HCT116 (cell line): ENCODE data around the gene IST1. TPM values are rescaled to one million over a fixed set of nuclear protein-coding genes. Genes with fewer than 3 reads are reported as not detected.

ENCODE experiments used
- ATAC-seq: fragments of 200-7000 bp; cut with Tn5 transposase; 2 replicates; pipeline ENCODE4 v1.9.1; 2020; ENCODE audit warnings: mild to moderate bottlenecking, moderate library complexity
- BruUV-seq: library from RNA; stranded (reverse); fragments of 400-500 nt; replicated peaks from 2 replicates; lab custom pipeline; 2021; lab: Mats Ljungman, UMichigan
- CTCF ChIA-PET: fragments of 300-600 bp; sonication (Branson Sonifier 250); formaldehyde crosslinking; loops from one replicate; lab custom pipeline; 2021; ENCODE audit warnings: antibody characterized with exemption; lab: Charles Lee
- POLR2A ChIA-PET: fragments of 300-600, 350-600 bp; sonication (Branson Sonifier 250); formaldehyde crosslinking; loops from one replicate; lab custom pipeline; 2021; ENCODE audit warnings: antibody characterized with exemption; lab: Charles Lee
- RAD21 ChIA-PET, 2 experiments: fragments of 300-600 bp; sonication (Branson Sonifier 250); formaldehyde crosslinking; loops; one replicate each; lab custom pipeline; 2023; ENCODE audit warnings: low total read pairs in 2 of 2; ENCODE audit not compliant: uncharacterized antibody in 2 of 2, unreplicated experiment in 2 of 2, low non-redundant PET in 1 of 2; lab: Charles Lee
- DNase-seq: peaks from one replicate; pipeline ENCODE4 v3.0.0-alpha.2; 2010; ENCODE audit warnings: low read depth, low spot score
- H2AFZ ChIP-seq: fragments of 200-600 bp; shearing (Covaris generic), sonication (generic); 2 replicates; pipeline ENCODE4 v1.6.1; 2017; ENCODE audit warnings: low read depth, mixed run types, mixed read lengths, antibody characterized with exemption, low read length; ENCODE audit not compliant: poor library complexity, severe bottlenecking
- H3K27ac ChIP-seq: 2 replicates; pipeline ENCODE4 v1.5.1; 2012; ENCODE audit warnings: low read depth, low read length
- H3K27me3 ChIP-seq: fragments of 200-600 bp; sonication (generic); 2 replicates; pipeline ENCODE4 v1.6.1; 2016; ENCODE audit warnings: mixed run types, low read length, mixed read lengths; ENCODE audit not compliant: insufficient read depth
- H3K36me3 ChIP-seq, 2 experiments: fragments of 200-500 bp in 1 of 2; fragments of 200-600 bp in 1 of 2; sonication (Bioruptor generic) in 1 of 2; sonication (generic) in 1 of 2; 2 replicates each; pipeline versions ENCODE4 v1.5.1 to v1.6.1; 2014 to 2016; ENCODE audit warnings: low read length in 2 of 2, inconsistent platforms in 1 of 2, mixed read lengths in 1 of 2, mixed run types in 1 of 2; ENCODE audit not compliant: insufficient read depth in 2 of 2, control insufficient read depth in 1 of 2
- H3K4me1 ChIP-seq, 2 experiments: fragments of 200-600 bp in 1 of 2; sonication (generic) in 1 of 2; 2 replicates each; pipeline versions ENCODE4 v1.5.1 to v1.6.1; 2012 to 2017; ENCODE audit warnings: low read length in 2 of 2, inconsistent platforms in 1 of 2, mild to moderate bottlenecking in 1 of 2, mixed read lengths in 1 of 2, mixed run types in 1 of 2, moderate library complexity in 1 of 2; ENCODE audit not compliant: insufficient read depth in 2 of 2, control insufficient read depth in 1 of 2
- H3K4me2 ChIP-seq: fragments of 200-600 bp; sonication (generic); 2 replicates; pipeline ENCODE4 v1.6.1; 2017; ENCODE audit warnings: mixed run types, low read length, mixed read lengths
- H3K4me3 ChIP-seq, 2 experiments: fragments of 200-600 bp in 1 of 2; sonication (generic) in 1 of 2; replicated peaks in 1 of 2; 2 replicates each; pipeline ENCODE4 v1.5.1; 2011 to 2016; ENCODE audit warnings: low read length in 2 of 2, control low read depth in 1 of 2, low read depth in 1 of 2, mild to moderate bottlenecking in 1 of 2, mixed read lengths in 1 of 2, mixed run types in 1 of 2
- H3K79me2 ChIP-seq: fragments of 200-600 bp; sonication (generic); 2 replicates; pipeline ENCODE4 v1.6.1; 2017; ENCODE audit warnings: mild to moderate bottlenecking, mixed run types, low read length, moderate library complexity, mixed read lengths; ENCODE audit not compliant: insufficient read depth
- H3K9ac ChIP-seq: fragments of 200-600 bp; sonication (generic); 2 replicates; pipeline ENCODE4 v1.6.1; 2016; ENCODE audit warnings: low read length, mixed read lengths
- H3K9me2 ChIP-seq: fragments of 200-600 bp; sonication (generic), shearing (Covaris generic); 2 replicates; pipeline ENCODE4 v1.6.1; 2017; ENCODE audit warnings: mixed run types, mild to moderate bottlenecking, moderate library complexity; ENCODE audit not compliant: insufficient read depth
- H3K9me3 ChIP-seq, 2 experiments: fragments of 200-500 bp in 1 of 2; fragments of 200-600 bp in 1 of 2; sonication (Bioruptor generic) in 1 of 2; sonication (generic) in 1 of 2; 2 replicates each; pipeline ENCODE4 v1.6.1; 2014 to 2017; ENCODE audit warnings: low read length in 2 of 2, mixed read lengths in 2 of 2, inconsistent platforms in 1 of 2, low read depth in 1 of 2, mild to moderate bottlenecking in 1 of 2, mixed run types in 1 of 2, moderate library complexity in 1 of 2; ENCODE audit not compliant: control insufficient read depth in 1 of 2, insufficient read depth in 1 of 2
- H4K20me1 ChIP-seq: fragments of 200-600 bp; sonication (generic), shearing (Covaris generic); 2 replicates; pipeline ENCODE4 v1.6.1; 2017; ENCODE audit warnings: mixed run types, mild to moderate bottlenecking, moderate library complexity; ENCODE audit not compliant: insufficient read depth
- ATF3 ChIP-seq: IDR thresholded peaks from 2 replicates; pipeline ENCODE4 v1.6.1; 2012
- CEBPB ChIP-seq: IDR thresholded peaks from 2 replicates; pipeline ENCODE4 v1.6.1; 2012; ENCODE audit warnings: low read depth
- CTCF ChIP-seq, 3 experiments: fragments of 200-600 bp in 1 of 3; sonication (generic) in 1 of 3; IDR thresholded peaks in 2 of 3; conservative IDR thresholded peaks in 1 of 3; 2 replicates each; pipeline ENCODE4 v1.5.1; 2012 to 2017; ENCODE audit warnings: low read depth in 2 of 3, low read length in 2 of 3, antibody characterized with exemption in 1 of 3, borderline replicate concordance in 1 of 3, control low read depth in 1 of 3, mild to moderate bottlenecking in 1 of 3, mixed read lengths in 1 of 3, mixed run types in 1 of 3, moderate library complexity in 1 of 3; ENCODE audit not compliant: insufficient read depth in 1 of 3
- FOSL1 ChIP-seq: IDR thresholded peaks from 2 replicates; pipeline ENCODE4 v1.6.1; 2012; ENCODE audit warnings: low read depth
- JUND ChIP-seq: IDR thresholded peaks from 2 replicates; pipeline ENCODE4 v1.6.1; 2012
- POLR2A ChIP-seq: IDR thresholded peaks from 2 replicates; pipeline ENCODE4 v1.7.0; 2011; ENCODE audit warnings: borderline replicate concordance; ENCODE audit not compliant: insufficient read depth, insufficient read length; ENCODE audit errors: extremely low read depth
- SP1 ChIP-seq: IDR thresholded peaks from 2 replicates; pipeline ENCODE4 v1.6.1; 2012; ENCODE audit warnings: low read depth
- SRF ChIP-seq: IDR thresholded peaks from 2 replicates; pipeline ENCODE4 v1.6.1; 2012; ENCODE audit warnings: low read depth
- ZBTB33 ChIP-seq: IDR thresholded peaks from 2 replicates; pipeline ENCODE4 v1.6.1; 2011; ENCODE audit warnings: mild to moderate bottlenecking, low read length, moderate library complexity; ENCODE audit not compliant: insufficient replicate concordance; ENCODE audit errors: extremely low read depth
- intact Hi-C: fragments of 100-400 bp; cut with micrococcal nuclease; formaldehyde crosslinking; loops from 2 replicates; pipeline ENCODE4 v1.10.0; 2022
- total RNA-seq: library from RNA; stranded (reverse); gene quantifications from one replicate; pipeline ENCODE4 v1.2.1, GENCODE V29; 2021; ENCODE audit not compliant: unreplicated experiment

IST1 gene
- total RNA-seq, 1 experiment from 2014 or later = 191 TPM

- CTCF ChIA-PET = no interaction called here
- no peaks in the 10 kb centered on the region for H4K20me1 ChIP-seq
- H3K27ac ChIP-seq = no peak overlapping the region
- RAD21 ChIA-PET = no interaction called here
- no peaks in the 10 kb centered on the region for H3K9me2 ChIP-seq
- ATAC-seq = 0 out of 2 replicates have a peak, but pooled peaks have one; percentile 44
- no peaks in the 10 kb centered on the region for H3K79me2 ChIP-seq
- DNase-seq = no peak
- H2AFZ ChIP-seq = no peak overlapping the region
- intact Hi-C loops = no loop called here
- no peak overlapping the region for H3K4me3 ChIP-seq
- H3K27me3 ChIP-seq = no peaks in the 10 kb centered on the region
- H3K9me3 ChIP-seq = no peaks in the 10 kb centered on the region
- BruUV-seq = no TSS peak
- POLR2A ChIA-PET = no interaction called here
- H3K9ac ChIP-seq = no peak overlapping the region
- TF ChIP-seq JUND (no peak), CTCF (IDR thresholded peaks at IDR 0.05 in 2 of 3, conservative IDR thresholded peaks at IDR 0.05 in 1 of 3; ENCODE audit: borderline replicate concordance in 1 of 3, insufficient read depth in 1 of 3, low read depth in 2 of 3, low read length in 2 of 3) (peak in 2 of 3 experiments; percentile 17 to 26; a peak in 1 of 6 replicates), SRF (no peak), CEBPB (no peak)
- H3K36me3 ChIP-seq = 0 out of 4 replicates have a peak, but pooled peaks cover 0 to 7% of the 10 kb centered on the region in 2 experiments
- H3K4me2 ChIP-seq = no peak overlapping the region
- no peaks in the 10 kb centered on the region for H3K4me1 ChIP-seq
These were observed 27.4 kb upstream of the IST1 start for GRCh38 chr16:71867939-71868338.

- H2AFZ ChIP-seq = no peak overlapping the region
- ChIA-PET POLR2A (no interaction called here), RAD21 (no interaction called here), CTCF (no interaction called here)
- intact Hi-C loops = no loop called here
- no peak overlapping the region for H3K9ac ChIP-seq
- TF ChIP-seq SP1 (no peak), CTCF (IDR thresholded peaks at IDR 0.05 in 2 of 3, conservative IDR thresholded peaks at IDR 0.05 in 1 of 3; ENCODE audit: borderline replicate concordance in 1 of 3, insufficient read depth in 1 of 3, low read depth in 2 of 3, low read length in 2 of 3) (no peak), POLR2A (no peak), SRF (no peak), FOSL1 (no peak), ATF3 (no peak), CEBPB (no peak), ZBTB33 (no peak)
- DNase-seq = no peak
- no peak overlapping the region for H3K27ac ChIP-seq
- no peaks in the 10 kb centered on the region for H3K4me1 ChIP-seq
- H3K9me2 ChIP-seq = no peaks in the 10 kb centered on the region
- H3K36me3 ChIP-seq = 0 out of 4 replicates have a peak, but pooled peaks cover 0 to 6% of the 10 kb centered on the region in 2 experiments
- H4K20me1 ChIP-seq = no peaks in the 10 kb centered on the region
- no TSS peak for BruUV-seq
- H3K27me3 ChIP-seq = no peaks in the 10 kb centered on the region
- ATAC-seq = no peak
- H3K9me3 ChIP-seq = no peaks in the 10 kb centered on the region
- H3K4me3 ChIP-seq = no peak overlapping the region
- no peak overlapping the region for H3K4me2 ChIP-seq
- H3K79me2 ChIP-seq = no peaks in the 10 kb centered on the region
These were observed 26.2 kb upstream of the IST1 start for GRCh38 chr16:71869089-71869488.
